Measurements from ENCODE around the gene USP2. TPM values are rescaled to one million over a fixed set of nuclear protein-coding genes. Genes with fewer than 3 reads are reported as not detected.
A peak's percentile ranks its signal among the peaks of the same experiment; 100 is the strongest.

The USP2 gene
- total RNA-seq, 1 donor from 2014 or later, result 6.7 TPM

DNA sequence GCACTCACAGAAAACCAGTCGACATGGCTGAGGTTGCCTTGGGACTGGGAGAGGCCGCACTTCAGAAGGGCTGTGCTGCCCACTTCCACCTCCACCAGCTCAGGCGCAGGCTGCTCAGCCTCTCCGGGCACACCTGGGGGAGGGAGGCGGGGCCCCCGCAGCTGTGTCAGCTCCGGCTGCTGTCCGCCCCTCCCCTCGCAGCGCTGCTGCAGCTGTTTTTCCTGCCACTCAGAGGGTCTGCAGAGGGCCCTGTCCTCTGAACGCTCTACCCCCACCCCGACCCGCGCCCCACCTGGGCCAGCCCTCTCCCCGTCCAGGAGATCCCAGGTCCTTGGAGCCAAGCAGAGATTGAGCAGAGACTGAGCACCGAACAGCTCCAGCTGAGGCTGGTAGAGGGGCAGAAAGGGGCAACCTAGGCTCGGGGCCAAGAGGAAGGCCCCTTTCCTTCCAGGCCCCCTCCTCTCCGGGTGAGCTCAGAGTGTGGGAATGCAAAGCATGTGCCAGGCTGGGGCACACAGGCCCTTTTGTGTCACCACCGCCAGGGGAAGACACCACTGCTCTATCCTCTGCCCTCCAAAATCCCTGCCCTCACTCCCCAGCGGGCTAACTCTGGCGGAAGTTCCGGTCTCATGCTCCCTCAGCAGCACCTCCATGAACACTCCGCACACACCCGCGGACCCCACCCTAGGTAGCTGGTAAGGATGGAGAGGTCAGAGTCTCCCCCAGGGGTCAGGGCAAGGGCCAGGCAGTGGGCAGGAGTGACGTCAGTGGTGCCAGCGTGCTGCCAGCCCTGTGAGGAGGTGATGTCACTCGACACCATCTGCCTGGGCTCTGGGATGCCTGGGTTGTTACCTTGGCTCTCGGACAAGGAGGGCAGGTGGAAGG, 66.1 kb downstream of the USP2 start:
- Histone ChIP-seq H3K4me1 (ENCODE audit: insufficient read depth, low read length) (peaks cover 43% of the 10 kb centered on the region), H4K20me1 (ENCODE audit: insufficient read depth, low read length) (peaks cover 30% of the 10 kb centered on the region), H2AFZ (ENCODE audit: low read depth, low read length) (peak overlapping the region; percentile 45), H3K36me3 (ENCODE audit: insufficient read depth, low read length) (peaks cover 6% of the 10 kb centered on the region), H3K27me3 (ENCODE audit: insufficient read depth, low read length) (no peaks in the 10 kb centered on the region), H3K9ac (ENCODE audit: low read length) (peak overlapping the region; percentile 74), H3K9me3 (ENCODE audit: insufficient read depth, low read depth, low read length) (no peaks in the 10 kb centered on the region), H3K4me2 (ENCODE audit: low read length) (peak overlapping the region; percentile 92), H3K79me2 (ENCODE audit: insufficient read depth, low read length) (peaks cover 27% of the 10 kb centered on the region), H3K27ac (ENCODE audit: low read depth, low read length) (no peak overlapping the region), H3K4me3 (ENCODE audit: insufficient read depth, low read depth, low read length) (peak overlapping the region; percentile 61)
- Mint-ChIP-seq H3K36me3 (ENCODE audit: low read depth, unreplicated experiment) (peaks cover 10% of the 10 kb centered on the region), H3K4me1 (ENCODE audit: low read depth, unreplicated experiment) (peaks cover 14% of the 10 kb centered on the region), H3K27me3 (ENCODE audit: low read depth, unreplicated experiment) (no peaks in the 10 kb centered on the region), H3K4me3 (ENCODE audit: unreplicated experiment) (peak overlapping the region; percentile 82), H3K27ac (ENCODE audit: unreplicated experiment) (peak overlapping the region; percentile 34), H3K9me3 (ENCODE audit: unreplicated experiment) (no peaks in the 10 kb centered on the region)
- TF ChIP-seq EZH2 (IDR thresholded peaks at IDR 0.05; ENCODE audit: insufficient read depth, low read length), result no peak
- TF ChIP-seq, protein P1, sequence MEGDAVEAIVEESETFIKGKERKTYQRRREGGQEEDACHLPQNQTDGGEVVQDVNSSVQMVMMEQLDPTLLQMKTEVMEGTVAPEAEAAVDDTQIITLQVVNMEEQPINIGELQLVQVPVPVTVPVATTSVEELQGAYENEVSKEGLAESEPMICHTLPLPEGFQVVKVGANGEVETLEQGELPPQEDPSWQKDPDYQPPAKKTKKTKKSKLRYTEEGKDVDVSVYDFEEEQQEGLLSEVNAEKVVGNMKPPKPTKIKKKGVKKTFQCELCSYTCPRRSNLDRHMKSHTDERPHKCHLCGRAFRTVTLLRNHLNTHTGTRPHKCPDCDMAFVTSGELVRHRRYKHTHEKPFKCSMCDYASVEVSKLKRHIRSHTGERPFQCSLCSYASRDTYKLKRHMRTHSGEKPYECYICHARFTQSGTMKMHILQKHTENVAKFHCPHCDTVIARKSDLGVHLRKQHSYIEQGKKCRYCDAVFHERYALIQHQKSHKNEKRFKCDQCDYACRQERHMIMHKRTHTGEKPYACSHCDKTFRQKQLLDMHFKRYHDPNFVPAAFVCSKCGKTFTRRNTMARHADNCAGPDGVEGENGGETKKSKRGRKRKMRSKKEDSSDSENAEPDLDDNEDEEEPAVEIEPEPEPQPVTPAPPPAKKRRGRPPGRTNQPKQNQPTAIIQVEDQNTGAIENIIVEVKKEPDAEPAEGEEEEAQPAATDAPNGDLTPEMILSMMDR (IDR thresholded peaks at IDR 0.05; ENCODE audit: insufficient read depth, low read depth, low read length), result no peak
- FAIRE-seq (no peak), DNase-seq (ENCODE audit: low read depth) (no peak)

DNA sequence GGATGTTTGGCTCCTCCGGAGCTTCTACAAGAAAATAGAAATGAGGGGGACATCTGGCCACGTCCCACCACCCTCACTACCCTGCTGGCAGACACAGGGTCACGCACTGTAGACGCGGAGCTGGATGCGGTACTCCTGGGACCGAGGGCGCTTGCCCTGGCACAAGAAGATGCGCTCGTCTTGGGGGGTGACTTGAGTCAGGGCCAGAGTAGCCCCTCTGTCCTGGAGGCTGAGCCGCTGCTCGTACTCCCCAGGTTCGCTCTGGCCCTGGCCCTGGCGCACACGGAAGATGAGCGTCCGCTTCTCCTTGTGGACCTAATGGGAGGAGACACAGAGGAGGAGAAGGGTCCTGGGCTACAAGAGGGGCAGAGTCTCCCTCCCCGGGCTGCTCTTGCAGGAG, 66.8 kb downstream of the USP2 start:
- Histone ChIP-seq H3K27me3 (ENCODE audit: insufficient read depth, low read length) (no peaks in the 10 kb centered on the region), H3K4me1 (ENCODE audit: insufficient read depth, low read length) (peaks cover 42% of the 10 kb centered on the region), H4K20me1 (ENCODE audit: insufficient read depth, low read length) (peaks cover 30% of the 10 kb centered on the region), H3K9me3 (ENCODE audit: insufficient read depth, low read depth, low read length) (no peaks in the 10 kb centered on the region), H3K36me3 (ENCODE audit: insufficient read depth, low read length) (peaks cover 6% of the 10 kb centered on the region), H2AFZ (ENCODE audit: low read depth, low read length) (no peak overlapping the region), H3K27ac (ENCODE audit: low read depth, low read length) (no peak overlapping the region), H3K4me3 (ENCODE audit: insufficient read depth, low read depth, low read length) (no peak overlapping the region), H3K4me2 (ENCODE audit: low read length) (peak overlapping the region; percentile 92), H3K79me2 (ENCODE audit: insufficient read depth, low read length) (peaks cover 27% of the 10 kb centered on the region), H3K9ac (ENCODE audit: low read length) (peak overlapping the region; percentile 14)
- no peaks in the 10 kb centered on the region for H3K27me3 Mint-ChIP-seq (ENCODE audit: low read depth, unreplicated experiment)
- peak overlapping the region; percentile 82 for H3K4me3 Mint-ChIP-seq (ENCODE audit: unreplicated experiment)
- H3K4me1 Mint-ChIP-seq (ENCODE audit: low read depth, unreplicated experiment), result peaks cover 11% of the 10 kb centered on the region
- DNase-seq (ENCODE audit: low read depth) (no peak), FAIRE-seq (no peak)
- no peak overlapping the region for H3K27ac Mint-ChIP-seq (ENCODE audit: unreplicated experiment)
- peaks cover 10% of the 10 kb centered on the region for H3K36me3 Mint-ChIP-seq (ENCODE audit: low read depth, unreplicated experiment)
- no peak for TF ChIP-seq EZH2 (IDR thresholded peaks at IDR 0.05; ENCODE audit: insufficient read depth, low read length)
- TF ChIP-seq, protein P1 (IDR thresholded peaks at IDR 0.05; ENCODE audit: insufficient read depth, low read depth, low read length), result no peak
- no peaks in the 10 kb centered on the region for H3K9me3 Mint-ChIP-seq (ENCODE audit: unreplicated experiment)

DNA sequence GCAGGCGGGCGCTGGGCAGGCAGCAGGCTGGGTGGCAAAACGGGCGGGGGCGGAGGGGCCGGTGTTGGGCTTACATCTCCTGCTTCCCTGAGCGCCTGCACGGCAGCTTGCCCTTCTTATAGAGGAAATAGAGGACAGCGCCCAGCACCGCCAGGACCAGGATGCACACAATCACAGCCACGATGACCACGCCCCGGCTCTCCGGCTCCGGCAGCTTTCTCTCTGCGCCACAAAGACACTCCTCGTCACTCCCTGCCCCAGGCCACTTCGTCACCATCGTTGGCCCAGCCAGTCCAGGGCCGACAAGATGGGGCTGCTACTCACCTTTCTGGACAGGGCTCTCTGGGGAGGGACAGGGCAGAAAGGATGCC, 70.8 kb downstream of the USP2 start:
- FAIRE-seq, result no peak

More for the DNA sequence above, 70.8 kb downstream of the USP2 start:
- H4K20me1 ChIP-seq (ENCODE audit: insufficient read depth, low read length), result peaks cover 32% of the 10 kb centered on the region
- H3K4me2 ChIP-seq (ENCODE audit: low read length), result no peak overlapping the region
- TF ChIP-seq EZH2 (IDR thresholded peaks at IDR 0.05; ENCODE audit: insufficient read depth, low read length), result no peak
- TF ChIP-seq, protein P1 (IDR thresholded peaks at IDR 0.05; ENCODE audit: insufficient read depth, low read depth, low read length), result no peak
- H3K9me3 ChIP-seq (ENCODE audit: insufficient read depth, low read depth, low read length), result no peaks in the 10 kb centered on the region
- no peak overlapping the region for H2AFZ ChIP-seq (ENCODE audit: low read depth, low read length)
- H3K27ac Mint-ChIP-seq (ENCODE audit: unreplicated experiment), result no peak overlapping the region
- H3K36me3 ChIP-seq (ENCODE audit: insufficient read depth, low read length), result peaks cover 9% of the 10 kb centered on the region
- H3K4me3 ChIP-seq (ENCODE audit: insufficient read depth, low read depth, low read length), result no peak overlapping the region
- no peak for DNase-seq (ENCODE audit: low read depth)
- H3K27me3 Mint-ChIP-seq (ENCODE audit: low read depth, unreplicated experiment), result no peaks in the 10 kb centered on the region
- peaks cover 7% of the 10 kb centered on the region for H3K4me1 ChIP-seq (ENCODE audit: insufficient read depth, low read length)
- H3K4me3 Mint-ChIP-seq (ENCODE audit: unreplicated experiment), result no peak overlapping the region
- no peaks in the 10 kb centered on the region for H3K9me3 Mint-ChIP-seq (ENCODE audit: unreplicated experiment)
- H3K79me2 ChIP-seq (ENCODE audit: insufficient read depth, low read length), result peaks cover 15% of the 10 kb centered on the region
- H3K27me3 ChIP-seq (ENCODE audit: insufficient read depth, low read length), result no peaks in the 10 kb centered on the region
- peaks cover 10% of the 10 kb centered on the region for H3K4me1 Mint-ChIP-seq (ENCODE audit: low read depth, unreplicated experiment)
- peaks cover 19% of the 10 kb centered on the region for H3K36me3 Mint-ChIP-seq (ENCODE audit: low read depth, unreplicated experiment)
- H3K27ac ChIP-seq (ENCODE audit: low read depth, low read length), result no peak overlapping the region
- no peak overlapping the region for H3K9ac ChIP-seq (ENCODE audit: low read length)
